Measurements from ENCODE around the gene DCBLD1.
"Not testable (repeated sequence)": the region's sequence is repeated elsewhere in the genome, so short reads cannot be mapped to it uniquely, and the experiment has no call there.

DCBLD1 gene

GRCh38 chr6:117459204-117459944, 23.1 kb upstream of the DCBLD1 start:
- in situ Hi-C loops (cut with MboI; ENCODE audit: low pct_unique_long_range_greater_than_20kb, low sequenced_read_pairs, unreplicated experiment), result no loop called here
- TF ChIP-seq, protein P1, sequence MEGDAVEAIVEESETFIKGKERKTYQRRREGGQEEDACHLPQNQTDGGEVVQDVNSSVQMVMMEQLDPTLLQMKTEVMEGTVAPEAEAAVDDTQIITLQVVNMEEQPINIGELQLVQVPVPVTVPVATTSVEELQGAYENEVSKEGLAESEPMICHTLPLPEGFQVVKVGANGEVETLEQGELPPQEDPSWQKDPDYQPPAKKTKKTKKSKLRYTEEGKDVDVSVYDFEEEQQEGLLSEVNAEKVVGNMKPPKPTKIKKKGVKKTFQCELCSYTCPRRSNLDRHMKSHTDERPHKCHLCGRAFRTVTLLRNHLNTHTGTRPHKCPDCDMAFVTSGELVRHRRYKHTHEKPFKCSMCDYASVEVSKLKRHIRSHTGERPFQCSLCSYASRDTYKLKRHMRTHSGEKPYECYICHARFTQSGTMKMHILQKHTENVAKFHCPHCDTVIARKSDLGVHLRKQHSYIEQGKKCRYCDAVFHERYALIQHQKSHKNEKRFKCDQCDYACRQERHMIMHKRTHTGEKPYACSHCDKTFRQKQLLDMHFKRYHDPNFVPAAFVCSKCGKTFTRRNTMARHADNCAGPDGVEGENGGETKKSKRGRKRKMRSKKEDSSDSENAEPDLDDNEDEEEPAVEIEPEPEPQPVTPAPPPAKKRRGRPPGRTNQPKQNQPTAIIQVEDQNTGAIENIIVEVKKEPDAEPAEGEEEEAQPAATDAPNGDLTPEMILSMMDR (IDR thresholded peaks at IDR 0.05; ENCODE audit: extremely low read depth, insufficient read depth, missing control alignments), result no peak
- no peak for DNase-seq (ENCODE audit: low spot score)

GRCh38 chr6:117463762-117464665, 18.5 kb upstream of the DCBLD1 start:
- in situ Hi-C loops (cut with MboI; ENCODE audit: low pct_unique_long_range_greater_than_20kb, low sequenced_read_pairs, unreplicated experiment), result no loop called here
- no peak for DNase-seq (ENCODE audit: low spot score)
- TF ChIP-seq, protein P1 (IDR thresholded peaks at IDR 0.05; ENCODE audit: extremely low read depth, insufficient read depth, missing control alignments), result no peak

GRCh38 chr6:117464700-117465099, 17.8 kb upstream of the DCBLD1 start:
- TF ChIP-seq, protein P1 (IDR thresholded peaks at IDR 0.05; ENCODE audit: extremely low read depth, insufficient read depth, missing control alignments), result no peak
- DNase-seq (ENCODE audit: low spot score), result no peak
- in situ Hi-C loops (cut with MboI; ENCODE audit: low pct_unique_long_range_greater_than_20kb, low sequenced_read_pairs, unreplicated experiment), result no loop called here

DNA sequence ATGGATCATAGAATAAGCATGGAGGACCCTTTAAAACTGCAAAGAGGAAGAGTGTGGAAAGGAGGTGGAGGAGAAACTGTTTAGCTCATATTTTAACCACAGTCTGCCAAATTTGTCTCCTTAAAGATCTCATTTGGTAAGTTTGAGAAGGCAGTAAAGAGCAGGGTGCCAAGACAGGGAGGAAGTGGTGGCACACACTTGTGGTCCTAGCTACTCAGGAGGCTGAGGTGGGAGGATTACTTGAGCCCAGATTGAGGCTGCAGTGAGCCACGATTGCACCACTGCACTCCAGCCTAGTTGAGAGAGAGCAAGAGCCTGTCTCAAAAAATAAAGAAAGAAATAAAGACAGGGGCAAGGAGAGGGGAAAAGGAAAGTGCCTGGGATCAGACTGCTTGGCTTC, 16.8 kb upstream of the DCBLD1 start:
- TF ChIP-seq, protein P1 (IDR thresholded peaks at IDR 0.05; ENCODE audit: extremely low read depth, insufficient read depth, missing control alignments), result no peak
- no peak for DNase-seq (ENCODE audit: low spot score)
- in situ Hi-C loops (cut with MboI; ENCODE audit: low pct_unique_long_range_greater_than_20kb, low sequenced_read_pairs, unreplicated experiment), result no loop called here

DNA sequence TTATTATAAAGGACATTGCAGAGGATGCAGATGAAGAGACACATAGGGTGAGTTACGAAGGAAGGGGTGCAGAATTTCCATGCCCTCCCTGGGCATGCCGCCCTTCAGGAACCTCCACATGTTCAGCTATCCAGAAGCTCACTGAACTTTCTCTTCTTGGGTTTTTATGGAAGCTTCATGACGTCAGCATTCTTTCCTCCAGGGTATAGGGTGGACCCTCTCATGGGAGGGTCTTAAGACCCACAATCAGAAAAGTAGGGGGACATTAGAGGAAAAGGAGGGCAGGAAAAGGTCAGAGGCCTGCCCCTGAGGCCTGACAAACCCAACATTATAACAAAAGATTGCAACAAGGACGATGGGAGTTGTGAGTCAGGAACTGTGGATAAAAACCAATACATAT, 14.6 kb upstream of the DCBLD1 start:
- in situ Hi-C loops (cut with MboI; ENCODE audit: low pct_unique_long_range_greater_than_20kb, low sequenced_read_pairs, unreplicated experiment), result no loop called here
- DNase-seq (ENCODE audit: low spot score), result no peak
- TF ChIP-seq, protein P1 (IDR thresholded peaks at IDR 0.05; ENCODE audit: extremely low read depth, insufficient read depth, missing control alignments), result no peak

DNA sequence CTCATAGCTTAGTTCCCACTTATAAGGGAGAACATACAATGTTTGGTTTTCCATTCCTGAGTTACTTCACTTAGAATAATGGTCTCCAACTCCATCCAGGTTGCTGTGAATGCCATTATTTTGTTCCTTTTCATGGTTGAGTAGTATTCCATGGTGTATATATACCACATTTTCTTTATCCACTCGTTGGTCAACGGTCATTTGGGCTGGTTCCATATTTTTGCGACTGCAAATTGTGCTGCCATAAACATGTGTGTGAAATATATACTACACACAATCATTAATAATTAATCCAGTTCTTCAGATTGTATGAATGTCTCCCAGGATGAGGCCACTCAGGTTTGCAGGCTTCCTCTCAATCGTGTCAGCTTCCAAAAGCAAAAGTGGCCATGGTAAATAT, 13.9 kb upstream of the DCBLD1 start:
- DNase-seq (ENCODE audit: low spot score); in situ Hi-C loops (cut with MboI; ENCODE audit: low pct_unique_long_range_greater_than_20kb, low sequenced_read_pairs, unreplicated experiment): not testable (repeated sequence)

GRCh38 chr6:117469356-117469755, 13.1 kb upstream of the DCBLD1 start:
- TF ChIP-seq, protein P1 (IDR thresholded peaks at IDR 0.05; ENCODE audit: extremely low read depth, insufficient read depth, missing control alignments), result no peak
- in situ Hi-C loops (cut with MboI; ENCODE audit: low pct_unique_long_range_greater_than_20kb, low sequenced_read_pairs, unreplicated experiment), result no loop called here

More at GRCh38 chr6:117469356-117469755, 13.1 kb upstream of the DCBLD1 start:
- DNase-seq (ENCODE audit: low spot score), result no peak
